ENCODE measurements around the gene CKMT2.

DNA sequence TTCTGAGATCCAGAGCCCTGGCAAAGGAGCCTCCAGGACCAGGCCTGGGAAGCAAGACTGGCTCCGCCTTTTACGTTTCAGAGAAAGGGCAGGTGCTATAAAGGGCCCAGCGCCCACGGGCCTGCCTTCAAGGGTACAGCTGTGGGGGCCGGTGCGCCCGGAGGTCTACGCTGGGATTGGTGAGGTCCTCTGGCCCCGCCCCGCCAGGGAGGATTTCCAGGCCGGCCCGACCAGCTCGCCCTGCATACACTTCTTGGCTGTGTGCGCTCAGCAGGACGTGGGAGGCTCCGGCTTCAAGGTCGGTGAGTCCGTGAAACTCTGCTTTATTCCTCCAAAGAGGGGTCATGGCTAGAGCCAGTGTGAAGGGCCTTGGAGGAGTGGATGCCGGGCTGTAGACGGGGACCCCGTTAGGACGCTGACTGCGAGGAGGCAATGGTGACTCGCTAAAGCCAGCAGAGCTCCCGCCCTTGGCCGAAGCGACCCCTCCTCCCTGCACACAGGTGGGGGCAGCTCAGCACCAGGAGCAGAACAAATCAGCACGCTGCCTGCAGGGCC is at the start of gene CKMT2:
- TF ChIP-seq, protein P1, sequence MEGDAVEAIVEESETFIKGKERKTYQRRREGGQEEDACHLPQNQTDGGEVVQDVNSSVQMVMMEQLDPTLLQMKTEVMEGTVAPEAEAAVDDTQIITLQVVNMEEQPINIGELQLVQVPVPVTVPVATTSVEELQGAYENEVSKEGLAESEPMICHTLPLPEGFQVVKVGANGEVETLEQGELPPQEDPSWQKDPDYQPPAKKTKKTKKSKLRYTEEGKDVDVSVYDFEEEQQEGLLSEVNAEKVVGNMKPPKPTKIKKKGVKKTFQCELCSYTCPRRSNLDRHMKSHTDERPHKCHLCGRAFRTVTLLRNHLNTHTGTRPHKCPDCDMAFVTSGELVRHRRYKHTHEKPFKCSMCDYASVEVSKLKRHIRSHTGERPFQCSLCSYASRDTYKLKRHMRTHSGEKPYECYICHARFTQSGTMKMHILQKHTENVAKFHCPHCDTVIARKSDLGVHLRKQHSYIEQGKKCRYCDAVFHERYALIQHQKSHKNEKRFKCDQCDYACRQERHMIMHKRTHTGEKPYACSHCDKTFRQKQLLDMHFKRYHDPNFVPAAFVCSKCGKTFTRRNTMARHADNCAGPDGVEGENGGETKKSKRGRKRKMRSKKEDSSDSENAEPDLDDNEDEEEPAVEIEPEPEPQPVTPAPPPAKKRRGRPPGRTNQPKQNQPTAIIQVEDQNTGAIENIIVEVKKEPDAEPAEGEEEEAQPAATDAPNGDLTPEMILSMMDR (IDR thresholded peaks at IDR 0.05; ENCODE audit: borderline replicate concordance, extremely low read depth, low read length, poor library complexity, severe bottlenecking) = no peak
- TF ChIP-seq EZH2 (IDR thresholded peaks at IDR 0.05; ENCODE audit: borderline replicate concordance, low read depth, low read length, severe bottlenecking) = no peak
